Urothelium cell line (cell line): Measurements from ENCODE around the gene DUS3L.

ENCODE experiments used
- DNase-seq: peaks from one replicate; pipeline ENCODE4 v3.0.0; 2011; ENCODE audit warnings: low spot score, mixed read lengths
- FAIRE-seq: peaks from 2 replicates; lab custom pipeline; 2011; peaks lifted over from hg19 to GRCh38; lab: Jason Lieb, UNC

DUS3L gene

GRCh38 chr19:5790559-5791520 is at the start of gene DUS3L:
Gene DUS3L, minus strand, starts transcription at chr19:5791163. Its CDS starts 22 bp downstream, at chr19:5791141.
- FAIRE-seq (peak; percentile 98), DNase-seq (peak; percentile 95)

- FAIRE-seq (no peak), DNase-seq (no peak)
Measured at GRCh38 chr19:5839065-5840017, 48.4 kb upstream of the DUS3L start, which contains the start of gene FUT6. Gene FUT6, minus strand, starts transcription at chr19:5839702. Its CDS starts 7,135 bp downstream, at chr19:5832567.

- DNase-seq, result no peak
- FAIRE-seq, result no peak
Measured at GRCh38 chr19:5838353-5839064, 47.5 kb upstream of the DUS3L start.

GRCh38 chr19:5837761-5838352 is 46.9 kb upstream of the DUS3L start:
- FAIRE-seq (no peak), DNase-seq (no peak)

- DNase-seq (no peak), FAIRE-seq (no peak)
Measured at GRCh38 chr19:5832527-5833216, 41.7 kb upstream of the DUS3L start.

- FAIRE-seq, result no peak
- no peak for DNase-seq
Measured at GRCh38 chr19:5832061-5832460, 41.1 kb upstream of the DUS3L start.

GRCh38 chr19:5831159-5831558 is 40.2 kb upstream of the DUS3L start:
- DNase-seq (no peak), FAIRE-seq (no peak)

- no peak for DNase-seq
- no peak for FAIRE-seq
Measured at GRCh38 chr19:5829567-5830310, 38.8 kb upstream of the DUS3L start.

GRCh38 chr19:5828661-5829566 is 38.0 kb upstream of the DUS3L start:
- DNase-seq (peak; percentile 39), FAIRE-seq (no peak)

GRCh38 chr19:5827891-5828660 is 37.1 kb upstream of the DUS3L start:
- peak; percentile 98 for FAIRE-seq
- peak; percentile 97 for DNase-seq

- no peak for FAIRE-seq
- DNase-seq, result no peak
Measured at GRCh38 chr19:5827342-5827890, 36.5 kb upstream of the DUS3L start.

- FAIRE-seq (no peak), DNase-seq (peak; percentile 62)
Measured at GRCh38 chr19:5826531-5827341, 35.8 kb upstream of the DUS3L start.

- FAIRE-seq (no peak), DNase-seq (no peak)
Measured at GRCh38 chr19:5825178-5825577, 34.2 kb upstream of the DUS3L start.

- DNase-seq (no peak), FAIRE-seq (no peak)
Measured at GRCh38 chr19:5824751-5825150, 33.8 kb upstream of the DUS3L start.

GRCh38 chr19:5823579-5824281 is 32.8 kb upstream of the DUS3L start:
- FAIRE-seq, result no peak
- DNase-seq, result peak; percentile 41
